OCI-LY7 (cell line): ENCODE measurements around the gene SPATA16. TPM values are rescaled to one million over a fixed set of nuclear protein-coding genes. Genes with fewer than 3 reads are reported as not detected.

Experiments used
- BruUV-seq: library from RNA; stranded (reverse); fragments of 400-500 nt; replicated peaks from 2 replicates; lab custom pipeline; 2021; lab: Mats Ljungman, UMichigan
- CTCF ChIA-PET: fragments of 300-600 bp; sonication (Branson Sonifier 250); formaldehyde crosslinking; loops from one replicate; lab custom pipeline; 2022; ENCODE audit warnings: antibody characterized with exemption; ENCODE audit not compliant: unreplicated experiment; lab: Charles Lee
- POLR2A ChIA-PET: fragments of 300-600 bp; sonication (Branson Sonifier 250); formaldehyde crosslinking; loops from one replicate; lab custom pipeline; 2022; ENCODE audit warnings: antibody characterized with exemption; lab: Charles Lee
- DNase-seq: peaks from one replicate; pipeline ENCODE4 v3.0.0-alpha.2; 2015; ENCODE audit warnings: low spot score
- H2AFZ ChIP-seq: fragments of 200-600 bp; sonication (generic), shearing (Covaris generic); 2 replicates; pipeline ENCODE4 v1.6.1; 2014; ENCODE audit warnings: mild to moderate bottlenecking, antibody characterized with exemption, low read length, moderate library complexity
- H3K27ac ChIP-seq: fragments of 200-600 bp; sonication (generic); 2 replicates; pipeline ENCODE4 v1.5.1; 2014; ENCODE audit warnings: mixed run types, low read depth, mild to moderate bottlenecking, moderate library complexity, low read length, inconsistent platforms; ENCODE audit not compliant: poor library complexity, severe bottlenecking
- H3K36me3 ChIP-seq: fragments of 200-600 bp; sonication (generic); 2 replicates; pipeline ENCODE4 v1.6.1; 2014; ENCODE audit warnings: mild to moderate bottlenecking, antibody characterized with exemption, low read length, moderate library complexity, mixed read lengths; ENCODE audit not compliant: insufficient read depth
- H3K4me1 ChIP-seq: fragments of 200-600 bp; sonication (generic); 2 replicates; pipeline ENCODE4 v1.5.1; 2014; ENCODE audit warnings: mild to moderate bottlenecking, low read length; ENCODE audit not compliant: insufficient read depth, poor library complexity, severe bottlenecking
- H3K4me2 ChIP-seq: fragments of 200-600 bp; sonication (generic); 2 replicates; pipeline ENCODE4 v1.6.1; 2014; ENCODE audit warnings: mild to moderate bottlenecking, low read length
- H3K4me3 ChIP-seq: fragments of 200-600 bp; sonication (generic); 2 replicates; pipeline ENCODE4 v1.5.1; 2014; ENCODE audit warnings: mild to moderate bottlenecking, low read depth, low read length; ENCODE audit not compliant: poor library complexity, severe bottlenecking
- H3K79me2 ChIP-seq: fragments of 200-600 bp; sonication (generic); 2 replicates; pipeline ENCODE4 v1.6.1; 2016; ENCODE audit warnings: low read depth, mild to moderate bottlenecking, low read length, moderate library complexity, mixed read lengths; ENCODE audit not compliant: insufficient read depth
- H3K9me2 ChIP-seq: fragments of 200-600 bp; sonication (generic); 2 replicates; pipeline ENCODE4 v1.6.1; 2016; ENCODE audit warnings: mild to moderate bottlenecking, low read length, mixed read lengths; ENCODE audit not compliant: insufficient read depth
- H3K9me3 ChIP-seq: fragments of 200-600 bp; sonication (generic); 2 replicates; pipeline ENCODE4 v1.6.1; 2014; ENCODE audit warnings: mild to moderate bottlenecking, mixed run types, low read length, mixed read lengths
- H4K20me1 ChIP-seq: fragments of 200-600 bp; sonication (generic); 2 replicates; pipeline ENCODE4 v1.6.1; 2014; ENCODE audit warnings: mild to moderate bottlenecking, antibody characterized with exemption, low read length, moderate library complexity, mixed read lengths; ENCODE audit not compliant: insufficient read depth
- CTCF ChIP-seq: fragments of 200-600 bp; sonication (generic); conservative IDR thresholded peaks from 2 replicates; pipeline ENCODE4 v1.5.1; 2014; ENCODE audit warnings: mild to moderate bottlenecking, antibody characterized with exemption, low read length, moderate library complexity, mixed read lengths
- EZH2phosphoT487 ChIP-seq: fragments of 200-600 bp; sonication (generic); IDR thresholded peaks from 2 replicates; pipeline ENCODE4 v1.6.1; 2018; ENCODE audit warnings: low read depth, borderline replicate concordance, mild to moderate bottlenecking, mixed run types, antibody characterized with exemption, low read length, moderate library complexity, mixed read lengths
- intact Hi-C: fragments of 100-400 bp; cut with micrococcal nuclease; formaldehyde crosslinking; loops from one replicate; pipeline ENCODE4 v1.10.0; 2022; ENCODE audit not compliant: unreplicated experiment
- total RNA-seq, 2 experiments: library from RNA; depleted of rRNA in 1 of 2; stranded (reverse); fragments of >200 nt in 1 of 2; shearing (Covaris generic) in 1 of 2; gene quantifications; 2 replicates each; pipeline ENCODE4 v1.2.3, GENCODE V29; 2014 to 2022

SPATA16 gene
- total RNA-seq, 2 experiments from 2014 or later = not detected

GRCh38 chr3:173038484-173038871, 102.6 kb downstream of the SPATA16 start:
- H3K9me2 ChIP-seq = no peaks in the 10 kb centered on the region
- no peak overlapping the region for H3K27ac ChIP-seq
- no TSS peak for BruUV-seq
- no peaks in the 10 kb centered on the region for H3K79me2 ChIP-seq
- no peaks in the 10 kb centered on the region for H4K20me1 ChIP-seq
- H3K4me2 ChIP-seq = no peak overlapping the region
- H3K4me1 ChIP-seq = no peaks in the 10 kb centered on the region
- no peak for DNase-seq
- TF ChIP-seq EZH2phosphoT487 (no peak), CTCF (no peak)
- CTCF ChIA-PET = no interaction called here
- no peaks in the 10 kb centered on the region for H3K9me3 ChIP-seq
- H3K4me3 ChIP-seq = no peak overlapping the region
- H2AFZ ChIP-seq = no peak overlapping the region
- intact Hi-C loops = no loop called here
- no peaks in the 10 kb centered on the region for H3K36me3 ChIP-seq
- POLR2A ChIA-PET = interaction anchor here (0.7 kb wide), 1 partner anchor 26 kb away, joined by 3 read pairs; no protein-coding TSS in a partner anchor

DNA sequence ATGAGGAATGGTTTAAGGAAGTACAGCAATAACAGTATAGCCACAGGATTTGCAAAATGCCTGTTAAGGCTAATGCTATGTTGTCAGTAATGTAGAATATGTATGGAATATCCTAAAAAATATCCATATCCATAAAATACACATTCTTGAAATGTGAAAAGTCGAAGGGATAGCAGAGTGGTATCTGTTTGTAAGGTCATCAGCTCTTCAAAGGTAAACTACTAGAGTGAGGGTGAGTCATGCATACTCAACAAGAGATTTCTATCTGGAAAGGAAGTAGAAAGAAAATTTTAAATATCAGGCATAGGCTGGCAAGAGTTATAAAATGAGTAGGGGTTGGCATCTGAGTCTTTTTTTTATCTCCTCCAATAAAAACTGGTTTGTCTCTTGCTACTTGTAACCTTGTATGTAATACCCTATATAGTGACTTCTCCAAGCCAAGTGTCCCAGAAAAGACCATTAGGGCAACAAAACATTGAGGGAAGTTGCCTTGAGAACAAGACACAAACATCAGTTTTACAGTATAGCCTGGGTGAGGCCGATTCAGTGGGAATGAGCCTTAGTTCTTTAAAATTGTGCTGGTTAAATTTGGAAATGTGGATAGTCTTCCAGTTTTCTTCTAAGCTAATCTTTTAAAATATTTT, 103.1 kb downstream of the SPATA16 start:
- Histone ChIP-seq H2AFZ (no peak overlapping the region), H3K4me3 (no peak overlapping the region), H3K4me2 (no peak overlapping the region), H3K9me2 (no peaks in the 10 kb centered on the region), H3K9me3 (no peaks in the 10 kb centered on the region), H3K4me1 (no peaks in the 10 kb centered on the region), H3K79me2 (no peaks in the 10 kb centered on the region), H3K27ac (no peak overlapping the region), H4K20me1 (no peaks in the 10 kb centered on the region), H3K36me3 (no peaks in the 10 kb centered on the region)
- intact Hi-C loops = no loop called here
- no peak for DNase-seq
- ChIA-PET POLR2A (interaction anchor here (0.7 kb wide), 1 partner anchor 25 kb away, joined by 3 read pairs; no protein-coding TSS in a partner anchor), CTCF (no interaction called here)
- TF ChIP-seq EZH2phosphoT487 (no peak), CTCF (no peak)
- BruUV-seq = no TSS peak

DNA sequence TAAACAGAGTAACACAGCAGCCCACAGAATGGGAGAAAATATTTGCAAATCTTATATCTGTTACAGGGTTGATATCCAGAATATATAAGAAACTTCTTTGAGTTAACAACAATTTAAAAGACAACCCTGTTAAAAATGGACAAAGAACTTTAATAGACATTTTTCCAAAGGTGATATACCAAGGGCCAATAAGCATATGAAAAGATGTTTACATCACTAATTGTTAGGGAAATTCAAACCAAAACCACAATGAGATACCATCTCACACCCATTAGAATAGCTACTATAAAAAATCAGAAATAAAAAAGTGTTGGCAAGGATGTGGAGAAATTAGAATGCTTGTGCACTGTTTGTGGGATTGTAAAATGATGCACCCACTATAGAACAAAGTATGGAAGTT, 110.8 kb downstream of the SPATA16 start:
- Histone ChIP-seq H2AFZ (no peak overlapping the region), H3K4me2 (no peak overlapping the region), H3K36me3 (no peaks in the 10 kb centered on the region), H3K4me1 (no peaks in the 10 kb centered on the region), H3K27ac (no peak overlapping the region), H3K4me3 (no peak overlapping the region), H3K9me3 (no peaks in the 10 kb centered on the region), H4K20me1 (no peaks in the 10 kb centered on the region), H3K79me2 (no peaks in the 10 kb centered on the region), H3K9me2 (no peaks in the 10 kb centered on the region)
- TF ChIP-seq EZH2phosphoT487 (no peak), CTCF (no peak)
- BruUV-seq = no TSS peak
- DNase-seq = no peak
- intact Hi-C loops = no loop called here
- POLR2A ChIA-PET = interaction anchor here (1.6 kb wide), 1 partner anchor 34 kb away, joined by 4 read pairs; no protein-coding TSS in a partner anchor
- CTCF ChIA-PET = no interaction called here
